GM18508 (cell line): ENCODE data around the gene CST5.
"Not testable (repeated sequence)": the region's sequence is repeated elsewhere in the genome, so short reads cannot be mapped to it uniquely, and the experiment has no call there.

Experiments
- ATAC-seq: cut with Tn5 transposase; IDR thresholded peaks from one replicate; pipeline ENCODE4 v1.9.1; 2021; ENCODE audit warnings: moderate number of reproducible peaks; ENCODE audit not compliant: insufficient read depth, unreplicated experiment

The CST5 gene

DNA sequence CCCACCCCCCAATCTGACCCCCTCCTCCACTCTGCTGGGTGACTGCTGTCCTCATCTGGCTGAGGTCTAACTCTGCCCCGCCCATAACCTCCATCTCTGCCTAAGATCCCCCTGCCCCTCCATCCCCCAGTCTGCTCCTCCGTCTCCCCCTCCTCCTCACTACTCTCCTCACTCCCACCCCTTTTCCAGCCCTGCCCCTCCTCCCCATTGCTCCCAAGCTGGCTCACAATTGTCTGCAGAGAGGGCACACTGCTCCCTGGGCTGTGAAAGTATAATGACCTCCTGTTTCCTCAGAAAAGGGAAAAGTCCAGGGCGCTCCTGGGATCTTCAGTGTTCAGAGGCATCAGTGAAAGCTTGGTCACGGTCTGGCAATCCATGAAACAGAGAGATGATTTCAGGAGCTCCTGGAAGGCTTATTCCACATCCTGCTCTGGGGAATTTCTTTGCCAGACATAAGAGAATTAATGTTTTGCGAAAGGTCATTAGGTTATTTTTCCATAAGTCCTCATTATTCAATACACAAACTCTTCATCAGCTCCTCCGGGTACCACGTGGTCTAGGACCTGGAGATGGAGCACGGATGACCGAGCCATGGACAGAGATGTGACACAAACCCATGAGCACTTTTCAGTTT is 21.5 kb downstream of the CST5 start:
- ATAC-seq = no peak

DNA sequence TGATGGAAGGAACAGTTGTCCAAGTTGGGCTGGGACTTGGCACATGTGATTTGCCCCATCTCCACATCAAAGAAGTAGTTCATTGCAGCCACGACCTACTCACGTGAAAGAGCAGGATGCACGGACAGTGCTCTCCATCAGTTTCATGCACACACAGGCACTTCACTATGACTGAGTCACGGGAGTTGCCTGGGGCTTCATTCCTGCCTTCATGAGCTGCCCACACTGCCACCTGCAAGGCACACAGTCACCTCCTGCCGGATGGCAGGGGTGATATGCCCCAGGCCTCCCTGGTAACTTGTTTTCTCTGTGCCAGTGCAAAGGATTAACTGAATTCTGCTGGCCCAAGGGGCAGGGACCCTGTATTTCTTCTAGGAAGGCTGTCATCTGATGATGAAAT is 22.8 kb downstream of the CST5 start:
- ATAC-seq = no peak

DNA sequence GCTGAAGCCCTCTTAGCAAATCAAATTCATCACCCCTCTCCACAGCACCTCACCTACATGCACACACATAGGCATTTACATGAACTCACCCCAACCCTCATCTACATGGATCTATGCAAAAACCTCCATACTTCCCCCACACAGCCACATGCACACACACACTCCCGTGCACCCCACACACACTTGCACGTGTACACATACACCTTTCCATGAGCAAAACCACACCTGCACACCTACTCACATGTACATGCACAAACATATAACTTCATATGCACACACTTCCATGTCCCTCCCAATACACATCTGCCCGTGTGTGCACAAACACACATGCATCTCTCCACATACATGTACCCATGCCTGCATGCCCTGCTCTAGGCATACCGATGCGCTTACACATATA is 23.3 kb downstream of the CST5 start:
- ATAC-seq = no peak

DNA sequence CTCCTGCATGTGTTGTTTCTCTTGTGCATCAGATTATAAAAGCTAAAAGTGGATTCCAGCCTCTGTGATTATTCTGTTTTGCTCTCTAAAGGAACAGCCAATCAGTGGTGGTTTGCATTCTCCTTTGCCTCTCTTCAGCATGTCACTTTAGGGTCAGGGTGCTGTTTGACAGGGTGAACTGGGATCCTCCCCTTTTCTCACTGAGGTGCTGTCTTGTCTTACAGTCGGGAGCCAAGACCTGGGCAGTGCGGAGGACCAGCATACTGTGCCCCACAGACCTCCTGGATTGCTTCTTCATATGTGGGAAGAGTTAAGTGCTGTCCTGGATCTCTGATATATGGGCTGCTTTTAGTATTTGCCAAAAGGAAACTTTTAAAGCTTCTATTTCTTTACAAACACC is 37.9 kb downstream of the CST5 start:
- no peak for ATAC-seq

DNA sequence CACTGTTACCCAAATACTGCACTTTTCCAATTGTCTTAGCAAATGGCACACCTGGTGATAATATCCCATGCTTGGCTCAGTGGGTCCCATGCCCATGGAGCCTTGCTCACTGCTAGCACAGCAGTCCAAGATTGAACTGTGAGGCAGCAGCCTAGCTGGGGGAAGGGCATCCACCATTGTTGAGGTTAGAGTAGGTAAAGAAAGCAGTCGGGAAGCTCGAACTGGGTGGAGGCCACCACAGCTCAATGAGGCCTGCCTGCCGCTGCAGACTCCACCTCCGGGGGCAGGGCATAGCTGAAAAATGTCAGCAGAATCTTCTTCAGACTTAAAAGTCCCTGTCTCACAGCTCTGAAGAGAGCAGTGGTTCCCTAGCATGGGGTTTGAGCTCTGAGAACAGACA is 43.8 kb downstream of the CST5 start:
- ATAC-seq = no peak

DNA sequence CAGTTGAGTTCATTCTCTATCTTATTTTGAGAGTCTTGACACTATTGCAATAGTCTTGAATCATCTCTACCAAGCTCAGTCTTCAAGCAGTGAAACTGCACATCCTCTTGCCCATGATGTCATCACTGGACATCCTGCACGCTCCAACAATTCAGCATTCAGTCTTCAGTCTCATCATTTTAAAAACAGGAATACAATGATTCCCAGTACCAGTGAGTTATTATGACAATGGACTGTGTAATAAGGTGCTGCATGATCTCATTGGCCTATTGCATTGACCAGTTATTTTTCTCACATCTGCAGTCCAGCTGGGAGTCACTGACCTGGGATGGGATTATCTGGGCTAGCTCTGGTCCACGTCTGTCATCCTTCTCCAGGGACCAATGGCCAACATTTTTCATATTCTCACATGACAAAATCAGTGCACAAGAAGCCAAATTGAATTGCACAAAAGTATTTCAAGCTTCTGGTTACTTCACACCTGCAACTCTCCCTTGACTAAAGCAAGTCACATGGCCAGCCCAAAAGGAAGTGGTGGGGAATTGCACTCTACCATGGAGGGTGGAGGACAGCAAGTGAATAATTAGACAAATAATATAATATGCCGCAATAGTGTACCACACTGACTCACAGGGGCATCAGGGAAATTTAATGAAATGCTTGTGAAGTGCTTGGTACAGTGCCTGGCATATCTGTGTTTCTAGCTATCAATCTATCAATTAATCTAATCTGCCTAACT is 46.6 kb downstream of the CST5 start:
- no peak for ATAC-seq

DNA sequence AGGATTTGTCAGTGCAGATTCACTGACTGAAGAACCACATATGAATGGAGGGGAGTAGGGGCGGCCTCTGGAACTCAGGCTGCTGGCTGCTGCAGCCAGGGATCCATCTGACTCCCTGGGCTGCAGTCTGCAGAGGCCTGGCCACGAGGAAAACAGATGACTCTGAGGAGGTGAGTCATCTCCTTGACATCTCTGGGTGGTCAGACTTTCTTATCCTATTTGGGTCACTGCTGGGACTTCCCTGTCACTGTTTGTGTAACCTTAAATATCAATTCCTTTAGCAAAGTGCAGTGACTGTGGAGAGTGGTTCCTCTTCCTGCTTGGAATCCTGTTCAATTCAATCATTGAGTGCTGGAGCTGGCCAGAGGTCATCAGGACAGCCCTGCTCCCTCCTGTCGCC is 47.6 kb downstream of the CST5 start:
- not testable (repeated sequence) for ATAC-seq

DNA sequence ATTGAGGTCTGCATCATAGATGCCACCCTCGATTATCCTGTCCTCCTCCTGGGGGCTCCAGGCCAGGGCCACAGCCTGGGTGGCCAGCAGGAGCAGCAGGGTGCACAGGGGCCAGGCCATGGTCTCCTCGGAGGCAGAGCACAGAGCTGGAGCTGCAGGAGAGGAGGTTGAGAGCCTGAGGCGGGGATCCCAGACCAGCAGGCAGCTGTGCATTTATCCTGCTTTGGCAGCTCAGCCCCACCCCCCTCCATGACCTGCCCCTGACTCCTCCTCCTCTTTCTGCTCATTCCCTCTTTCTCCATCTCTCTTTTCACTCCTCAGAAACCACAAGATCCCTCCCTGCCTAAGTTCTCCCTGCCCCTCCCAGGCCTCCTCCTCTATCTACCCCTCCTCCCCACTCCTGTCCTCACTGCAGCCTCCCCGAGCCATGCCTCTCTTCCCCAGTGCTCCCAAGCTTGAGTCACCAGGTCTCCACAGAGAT is 53.0 kb downstream of the CST5 start, which contains the start of gene CST2:
Gene CST2 (minus strand): TSS at position 189 of the 481 bp plus-strand sequence. CDS start 69 bp downstream, at position 120.
- no peak for ATAC-seq
